ENCODE data around the gene PXT1. TPM values are rescaled to one million over a fixed set of nuclear protein-coding genes. Genes with fewer than 3 reads are reported as not detected.

The PXT1 gene
- total and polyA plus RNA-seq, 9 of the 15 experiments (the other 6 are each of a cell fraction or from before 2014, with no cell fraction given): 0.09 to 0.11 (median 0.10) TPM; not detected in 5

DNA sequence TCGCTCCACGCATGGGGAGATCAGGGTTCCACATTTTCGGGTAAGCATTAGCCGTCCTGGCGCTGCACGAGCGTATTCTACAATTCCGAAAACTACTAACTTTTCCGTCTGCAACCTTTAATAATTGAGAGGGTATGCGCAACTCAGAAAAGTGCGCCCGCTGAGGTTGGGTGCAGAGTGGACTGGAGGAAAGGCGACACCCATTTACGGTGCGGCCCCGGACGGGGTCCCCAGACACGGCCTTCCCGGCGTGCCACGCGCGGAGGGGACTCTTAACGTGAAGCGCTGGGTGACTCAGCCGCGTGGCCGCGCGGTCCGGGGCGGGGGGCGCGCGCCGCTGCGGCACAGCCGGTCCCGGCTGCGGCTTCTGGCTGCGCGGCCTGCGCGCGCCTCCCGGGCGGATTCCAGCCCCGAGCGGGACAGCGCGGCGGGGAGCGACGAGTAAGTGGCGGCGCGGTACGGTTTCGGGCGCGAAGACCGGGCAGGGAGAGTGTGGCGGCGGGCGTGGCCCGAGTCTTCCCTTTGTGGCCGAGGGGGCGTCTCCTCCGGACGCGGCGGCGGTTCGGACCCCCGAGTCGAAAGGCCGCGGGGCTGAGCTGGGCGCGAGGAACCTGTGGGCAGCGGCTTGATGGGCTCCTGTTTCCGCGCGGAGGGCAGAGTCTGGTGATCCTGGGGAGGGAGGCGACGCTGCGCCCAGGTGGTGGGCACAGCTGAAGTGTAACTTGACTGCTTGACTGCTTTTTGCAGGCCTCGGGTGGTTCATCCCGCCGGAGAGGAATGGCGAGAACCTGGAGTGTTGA lies at the start of gene PXT1, which contains the start of gene KCTD20 (continued):
- TF ChIP-seq, protein P1, sequence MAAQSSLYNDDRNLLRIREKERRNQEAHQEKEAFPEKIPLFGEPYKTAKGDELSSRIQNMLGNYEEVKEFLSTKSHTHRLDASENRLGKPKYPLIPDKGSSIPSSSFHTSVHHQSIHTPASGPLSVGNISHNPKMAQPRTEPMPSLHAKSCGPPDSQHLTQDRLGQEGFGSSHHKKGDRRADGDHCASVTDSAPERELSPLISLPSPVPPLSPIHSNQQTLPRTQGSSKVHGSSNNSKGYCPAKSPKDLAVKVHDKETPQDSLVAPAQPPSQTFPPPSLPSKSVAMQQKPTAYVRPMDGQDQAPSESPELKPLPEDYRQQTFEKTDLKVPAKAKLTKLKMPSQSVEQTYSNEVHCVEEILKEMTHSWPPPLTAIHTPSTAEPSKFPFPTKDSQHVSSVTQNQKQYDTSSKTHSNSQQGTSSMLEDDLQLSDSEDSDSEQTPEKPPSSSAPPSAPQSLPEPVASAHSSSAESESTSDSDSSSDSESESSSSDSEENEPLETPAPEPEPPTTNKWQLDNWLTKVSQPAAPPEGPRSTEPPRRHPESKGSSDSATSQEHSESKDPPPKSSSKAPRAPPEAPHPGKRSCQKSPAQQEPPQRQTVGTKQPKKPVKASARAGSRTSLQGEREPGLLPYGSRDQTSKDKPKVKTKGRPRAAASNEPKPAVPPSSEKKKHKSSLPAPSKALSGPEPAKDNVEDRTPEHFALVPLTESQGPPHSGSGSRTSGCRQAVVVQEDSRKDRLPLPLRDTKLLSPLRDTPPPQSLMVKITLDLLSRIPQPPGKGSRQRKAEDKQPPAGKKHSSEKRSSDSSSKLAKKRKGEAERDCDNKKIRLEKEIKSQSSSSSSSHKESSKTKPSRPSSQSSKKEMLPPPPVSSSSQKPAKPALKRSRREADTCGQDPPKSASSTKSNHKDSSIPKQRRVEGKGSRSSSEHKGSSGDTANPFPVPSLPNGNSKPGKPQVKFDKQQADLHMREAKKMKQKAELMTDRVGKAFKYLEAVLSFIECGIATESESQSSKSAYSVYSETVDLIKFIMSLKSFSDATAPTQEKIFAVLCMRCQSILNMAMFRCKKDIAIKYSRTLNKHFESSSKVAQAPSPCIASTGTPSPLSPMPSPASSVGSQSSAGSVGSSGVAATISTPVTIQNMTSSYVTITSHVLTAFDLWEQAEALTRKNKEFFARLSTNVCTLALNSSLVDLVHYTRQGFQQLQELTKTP (IDR thresholded peaks at IDR 0.05; ENCODE audit: low read depth in 1 of 2, partially characterized antibody in 2 of 2): peak; percentile 82 to 87
- TF ChIP-seq NFIC (IDR thresholded peaks at IDR 0.05) (peak; percentile 59), ZNF764 (CRISPR knock-in tag; IDR thresholded peaks at IDR 0.05; ENCODE audit: low read depth) (no peak), SP1 (CRISPR knock-in tag; IDR thresholded peaks at IDR 0.05) (peak; percentile 51), RFX1 (IDR thresholded peaks at IDR 0.05) (no peak), MAFF (IDR thresholded peaks at IDR 0.05; ENCODE audit: low read length) (no peak; the same call in 1 of the 2 replicates), ZBTB8A (IDR thresholded peaks at IDR 0.05; ENCODE audit: partially characterized antibody) (no peak), ZNF436 (CRISPR knock-in tag; IDR thresholded peaks at IDR 0.05) (no peak), PATZ1 (CRISPR knock-in tag; IDR thresholded peaks at IDR 0.05; ENCODE audit: borderline replicate concordance) (no peak), ZNF449 (CRISPR knock-in tag; IDR thresholded peaks at IDR 0.05) (no peak; the same call in 1 of the 2 replicates), NFRKB (IDR thresholded peaks at IDR 0.05; ENCODE audit: low read depth) (peak; percentile 96), STAT5B (CRISPR knock-in tag; IDR thresholded peaks at IDR 0.05) (no peak), MCM7 (IDR thresholded peaks at IDR 0.05) (no peak), ARID2 (IDR thresholded peaks at IDR 0.05) (no peak), BRCA1 (IDR thresholded peaks at IDR 0.05) (no peak), BRCA1 (CRISPR knock-in tag; IDR thresholded peaks at IDR 0.05) (no peak), TEAD1 (CRISPR knock-in tag; IDR thresholded peaks at IDR 0.05) (peak in 1 of 2 experiments; percentile 45; a peak in 1 of 4 replicates), ZC3H8 (IDR thresholded peaks at IDR 0.05) (no peak), CREM (IDR thresholded peaks at IDR 0.05; ENCODE audit: low read depth) (peak; percentile 89)
- TF ChIP-seq, protein P2, sequence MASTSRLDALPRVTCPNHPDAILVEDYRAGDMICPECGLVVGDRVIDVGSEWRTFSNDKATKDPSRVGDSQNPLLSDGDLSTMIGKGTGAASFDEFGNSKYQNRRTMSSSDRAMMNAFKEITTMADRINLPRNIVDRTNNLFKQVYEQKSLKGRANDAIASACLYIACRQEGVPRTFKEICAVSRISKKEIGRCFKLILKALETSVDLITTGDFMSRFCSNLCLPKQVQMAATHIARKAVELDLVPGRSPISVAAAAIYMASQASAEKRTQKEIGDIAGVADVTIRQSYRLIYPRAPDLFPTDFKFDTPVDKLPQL (IDR thresholded peaks at IDR 0.05; ENCODE audit: extremely low read depth, insufficient read length): peak; percentile 49
